PC-9 (cell line): Measurements from ENCODE around the gene GNAS. TPM values are rescaled to one million over a fixed set of nuclear protein-coding genes. Genes with fewer than 3 reads are reported as not detected.

Experiments used
- BruUV-seq: library from RNA; stranded (reverse); fragments of 400-500 nt; replicated peaks from 2 replicates; lab custom pipeline; 2021; lab: Mats Ljungman, UMichigan
- CTCF ChIA-PET: fragments of 300-600 bp; sonication (Branson Sonifier 250); formaldehyde crosslinking; loops from one replicate; lab custom pipeline; 2022; ENCODE audit warnings: antibody characterized with exemption; lab: Charles Lee
- POLR2A ChIA-PET: fragments of 300-600 bp; sonication (Branson Sonifier 250); formaldehyde crosslinking; loops from one replicate; lab custom pipeline; 2022; ENCODE audit warnings: antibody characterized with exemption; ENCODE audit not compliant: unreplicated experiment; lab: Charles Lee
- DNase-seq, 2 experiments: peaks; one replicate each; pipeline versions ENCODE4 v3.0.0 to v3.0.0-alpha.2; 2015 to 2022; ENCODE audit warnings: mixed read lengths in 1 of 2
- H2AFZ ChIP-seq: fragments of 200-600 bp; sonication (generic); 2 replicates; pipeline ENCODE4 v1.8.1; 2017; ENCODE audit warnings: antibody characterized with exemption
- H3F3A ChIP-seq: fragments of 200-600 bp; sonication (generic); 2 replicates; pipeline ENCODE4 v1.8.1; 2017; ENCODE audit warnings: antibody characterized with exemption, mild to moderate bottlenecking, low read depth; ENCODE audit not compliant: insufficient read depth
- H3K27ac ChIP-seq: fragments of 200-600 bp; sonication (generic); 2 replicates; pipeline ENCODE4 v1.6.1; 2016; ENCODE audit warnings: mixed run types
- H3K27me3 ChIP-seq: fragments of 200-600 bp; sonication (generic); 2 replicates; pipeline ENCODE4 v1.6.1; 2016; ENCODE audit warnings: low read depth, mixed run types; ENCODE audit not compliant: insufficient read depth
- H3K36me3 ChIP-seq: fragments of 200-600 bp; sonication (generic); 2 replicates; pipeline ENCODE4 v1.6.1; 2016; ENCODE audit warnings: low read depth, mixed run types
- H3K4me1 ChIP-seq: fragments of 200-600 bp; sonication (generic); replicated peaks from 2 replicates; pipeline ENCODE4 v1.6.1; 2016; ENCODE audit warnings: mixed run types; ENCODE audit not compliant: insufficient read depth
- H3K4me2 ChIP-seq: fragments of 200-600 bp; sonication (generic); 2 replicates; pipeline ENCODE4 v1.6.1; 2017; ENCODE audit warnings: mixed run types
- H3K4me3 ChIP-seq: fragments of 200-600 bp; sonication (generic); 2 replicates; pipeline ENCODE4 v1.6.1; 2016; ENCODE audit warnings: mixed run types
- H3K79me2 ChIP-seq: fragments of 200-600 bp; sonication (generic); 2 replicates; pipeline ENCODE4 v1.6.1; 2017; ENCODE audit warnings: low read depth, mixed run types
- H3K9me2 ChIP-seq: fragments of 200-600 bp; sonication (generic); 2 replicates; pipeline ENCODE4 v1.8.1; 2017; ENCODE audit warnings: mild to moderate bottlenecking; ENCODE audit not compliant: insufficient read depth
- H3K9me3 ChIP-seq: fragments of 200-600 bp; sonication (generic); 2 replicates; pipeline ENCODE4 v1.8.1; 2016; ENCODE audit warnings: low read depth; ENCODE audit not compliant: insufficient read depth
- H4K20me1 ChIP-seq: fragments of 200-600 bp; sonication (generic); 2 replicates; pipeline ENCODE4 v1.8.1; 2017; ENCODE audit not compliant: insufficient read depth
- EZH2 ChIP-seq: fragments of 200-600 bp; sonication (generic); IDR thresholded peaks from 2 replicates; pipeline ENCODE4 v1.8.0; 2017; ENCODE audit warnings: antibody characterized with exemption, low read depth
- intact Hi-C: fragments of 100-400 bp; cut with micrococcal nuclease; formaldehyde crosslinking; loops from one replicate; pipeline ENCODE4 v1.10.0; 2022; ENCODE audit not compliant: unreplicated experiment
- total RNA-seq: library from RNA; stranded (reverse); gene quantifications from 2 replicates; pipeline ENCODE4 v1.2.3, GENCODE V29; 2021
- TF ChIP-seq, protein P1 (sequence below): fragments of 200-600 bp; sonication (generic); conservative IDR thresholded peaks from 2 replicates; pipeline ENCODE4 v1.6.1; 2017; ENCODE audit warnings: mixed run types, antibody characterized with exemption, mild to moderate bottlenecking, moderate library complexity

Gene GNAS
- total RNA-seq, 1 experiment from 2014 or later = 929 TPM

- peak; percentile 71 to 90 for DNase-seq
- peaks cover 4% of the 10 kb centered on the region; the same call in 1 of the 2 replicates for H3K4me1 ChIP-seq
- peaks cover 33% of the 10 kb centered on the region for H3K27me3 ChIP-seq
- peaks cover 11% of the 10 kb centered on the region for H3K79me2 ChIP-seq
- peak within 1 kb of the TSS; percentile 87 for H2AFZ ChIP-seq
- no peaks in the 10 kb centered on the region for H3K9me3 ChIP-seq
- BruUV-seq = no TSS peak
- peak within 1 kb of the TSS; percentile 90 for H3K4me2 ChIP-seq
- intact Hi-C loops = loop anchor here (1.0 to 5.0 kb wide), 2 partner anchors 32 to 198 kb away; partner anchors contain the start of gene STX16
- no peak for TF ChIP-seq EZH2
- TF ChIP-seq, protein P1, sequence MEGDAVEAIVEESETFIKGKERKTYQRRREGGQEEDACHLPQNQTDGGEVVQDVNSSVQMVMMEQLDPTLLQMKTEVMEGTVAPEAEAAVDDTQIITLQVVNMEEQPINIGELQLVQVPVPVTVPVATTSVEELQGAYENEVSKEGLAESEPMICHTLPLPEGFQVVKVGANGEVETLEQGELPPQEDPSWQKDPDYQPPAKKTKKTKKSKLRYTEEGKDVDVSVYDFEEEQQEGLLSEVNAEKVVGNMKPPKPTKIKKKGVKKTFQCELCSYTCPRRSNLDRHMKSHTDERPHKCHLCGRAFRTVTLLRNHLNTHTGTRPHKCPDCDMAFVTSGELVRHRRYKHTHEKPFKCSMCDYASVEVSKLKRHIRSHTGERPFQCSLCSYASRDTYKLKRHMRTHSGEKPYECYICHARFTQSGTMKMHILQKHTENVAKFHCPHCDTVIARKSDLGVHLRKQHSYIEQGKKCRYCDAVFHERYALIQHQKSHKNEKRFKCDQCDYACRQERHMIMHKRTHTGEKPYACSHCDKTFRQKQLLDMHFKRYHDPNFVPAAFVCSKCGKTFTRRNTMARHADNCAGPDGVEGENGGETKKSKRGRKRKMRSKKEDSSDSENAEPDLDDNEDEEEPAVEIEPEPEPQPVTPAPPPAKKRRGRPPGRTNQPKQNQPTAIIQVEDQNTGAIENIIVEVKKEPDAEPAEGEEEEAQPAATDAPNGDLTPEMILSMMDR = no peak; the same call in 1 of the 2 replicates
- H3K9me2 ChIP-seq = no peaks in the 10 kb centered on the region
- peak within 1 kb of the TSS; percentile 73 for H3K4me3 ChIP-seq
- POLR2A ChIA-PET = no interaction called here
- no peaks in the 10 kb centered on the region for H4K20me1 ChIP-seq
- no peaks in the 10 kb centered on the region for H3K36me3 ChIP-seq
- H3K27ac ChIP-seq = no peak within 1 kb of the TSS
- CTCF ChIA-PET = interaction anchor here (0.5 kb wide), 1 partner anchor 160 kb away, joined by 24 read pairs; no protein-coding TSS in a partner anchor
- H3F3A ChIP-seq = no peaks in the 10 kb centered on the region
Measured at GRCh38 chr20:58850693-58851174, 1.8 kb upstream of the GNAS start, which contains the start of gene GNAS-AS1. GNAS-AS1 (minus strand) TSS chr20:58850902.

GRCh38 chr20:58851221-58851968 is 1.1 kb upstream of the GNAS start:
- H3K4me2 ChIP-seq = peak overlapping the region; percentile 90
- H3K27me3 ChIP-seq = peaks cover 27% of the 10 kb centered on the region
- H4K20me1 ChIP-seq = no peaks in the 10 kb centered on the region
- no TSS peak for BruUV-seq
- H3F3A ChIP-seq = no peaks in the 10 kb centered on the region
- peak in 1 of 2 experiments; percentile 14 for DNase-seq
- H3K79me2 ChIP-seq = peaks cover 11% of the 10 kb centered on the region
- ChIA-PET CTCF (interaction anchor here (0.5 kb wide), 1 partner anchor 160 kb away, joined by 24 read pairs; no protein-coding TSS in a partner anchor), POLR2A (no interaction called here)
- no peak for TF ChIP-seq EZH2
- TF ChIP-seq, protein P1 = no peak
- H3K9me3 ChIP-seq = no peaks in the 10 kb centered on the region
- intact Hi-C loops = loop anchor here (1.0 to 5.0 kb wide), 2 partner anchors 33 to 199 kb away; partner anchors contain the start of gene STX16
- H3K27ac ChIP-seq = no peak overlapping the region
- H3K9me2 ChIP-seq = no peaks in the 10 kb centered on the region
- peak overlapping the region; percentile 73 for H3K4me3 ChIP-seq
- no peaks in the 10 kb centered on the region for H3K36me3 ChIP-seq
- H2AFZ ChIP-seq = peak overlapping the region; percentile 87
- H3K4me1 ChIP-seq = peaks cover 10% of the 10 kb centered on the region

DNA sequence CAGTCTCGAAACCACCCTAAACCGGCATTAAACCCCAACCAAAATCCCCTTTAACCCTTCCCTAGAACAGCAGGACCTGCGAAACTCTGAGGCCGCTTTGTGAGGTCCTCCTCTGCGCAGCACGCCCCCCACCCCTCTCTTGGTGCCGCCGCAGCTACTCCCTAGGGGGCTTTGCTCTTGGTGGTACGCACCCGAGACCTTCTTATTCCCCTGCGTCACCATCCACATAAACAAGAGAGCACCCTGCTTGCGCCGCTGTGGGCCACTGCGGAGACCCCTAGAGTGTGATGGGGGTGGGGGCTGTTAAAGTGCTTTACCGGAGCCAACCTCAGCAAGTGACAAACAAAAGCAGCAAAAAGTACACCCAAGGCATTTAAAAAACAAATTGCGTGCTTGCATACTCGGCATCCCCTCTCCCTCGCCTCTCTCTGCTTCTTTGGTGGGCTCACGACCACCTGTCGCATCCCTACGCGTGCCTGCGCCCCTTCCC is 502 bp upstream of the GNAS start:
- TF ChIP-seq, protein P1 = no peak
- TF ChIP-seq EZH2 = no peak
- Histone ChIP-seq H3K9me2 (no peaks in the 10 kb centered on the region), H3K9me3 (no peaks in the 10 kb centered on the region), H3K27ac (no peak overlapping the region), H4K20me1 (no peaks in the 10 kb centered on the region), H3F3A (no peaks in the 10 kb centered on the region), H3K36me3 (no peaks in the 10 kb centered on the region), H2AFZ (peak overlapping the region; percentile 87), H3K79me2 (peaks cover 11% of the 10 kb centered on the region), H3K4me1 (peaks cover 16% of the 10 kb centered on the region), H3K4me3 (peak overlapping the region; percentile 73), H3K27me3 (peaks cover 21% of the 10 kb centered on the region), H3K4me2 (peak overlapping the region; percentile 90)
- no peak for DNase-seq
- intact Hi-C loops = loop anchor here (1.0 to 5.0 kb wide), 2 partner anchors 34 to 200 kb away; partner anchors contain the start of gene STX16
- no TSS peak for BruUV-seq
- CTCF ChIA-PET = no interaction called here
- POLR2A ChIA-PET = no interaction called here
